ENCODE measurements around the gene ORAI3. TPM values are rescaled to one million over a fixed set of nuclear protein-coding genes. Genes with fewer than 3 reads are reported as not detected.

Gene ORAI3
- total and polyA plus RNA-seq, 2 experiments from 2014 or later = 31.6 to 36.1 TPM

DNA sequence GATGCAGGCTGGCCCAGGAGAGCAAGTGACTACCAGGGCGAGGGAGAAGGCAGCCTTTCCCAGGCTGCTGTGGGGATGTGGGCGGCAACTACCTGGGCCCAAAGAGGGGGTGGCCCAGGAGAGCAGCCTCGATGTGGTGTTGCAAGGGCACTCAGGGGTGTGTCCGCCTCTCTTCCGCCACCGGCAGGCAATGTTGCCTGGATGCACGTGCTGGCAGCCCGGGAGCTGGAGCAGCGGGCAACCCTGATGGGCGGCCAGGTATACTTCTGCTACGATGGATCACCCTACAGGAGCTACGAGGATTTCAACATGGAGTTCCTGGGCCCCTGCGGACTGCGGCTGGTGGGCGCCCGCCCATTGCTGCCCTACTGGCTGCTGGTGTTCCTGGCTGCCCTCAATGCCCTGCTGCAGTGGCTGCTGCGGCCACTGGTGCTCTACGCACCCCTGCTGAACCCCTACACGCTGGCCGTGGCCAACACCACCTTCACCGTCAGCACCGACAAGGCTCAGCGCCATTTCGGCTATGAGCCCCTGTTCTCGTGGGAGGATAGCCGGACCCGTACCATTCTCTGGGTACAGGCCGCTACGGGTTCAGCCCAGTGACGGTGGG, 38.8 kb downstream of the ORAI3 start:
- Histone ChIP-seq H3K9ac (no peak overlapping the region), H4K20me1 (ENCODE audit: insufficient read depth) (no peaks in the 10 kb centered on the region), H3K4me1 (ENCODE audit: insufficient read depth) (peaks cover 13% of the 10 kb centered on the region), H3K4me2 (ENCODE audit: unreplicated experiment) (no peak overlapping the region), H3K27me3 (replicated peaks; ENCODE audit: insufficient read depth) (no peaks in the 10 kb centered on the region), H3K9me2 (ENCODE audit: insufficient read depth) (no peaks in the 10 kb centered on the region), H3K4me3 (no peak overlapping the region), H3K9me3 (ENCODE audit: low read depth) (no peaks in the 10 kb centered on the region), H2AFZ (no peak overlapping the region), H3K36me3 (ENCODE audit: low read depth) (0 out of 2 replicates have a peak, but pooled peaks cover 3% of the 10 kb centered on the region), H3F3A (ENCODE audit: insufficient read depth) (no peaks in the 10 kb centered on the region), H3K27ac (no peak overlapping the region), H3K79me2 (ENCODE audit: insufficient read depth) (no peaks in the 10 kb centered on the region)
- TF ChIP-seq EZH2 (IDR thresholded peaks at IDR 0.05; ENCODE audit: insufficient read depth, poor library complexity, severe bottlenecking) = no peak
- no peak for TF ChIP-seq EZH2phosphoT487 (IDR thresholded peaks at IDR 0.05; ENCODE audit: insufficient read depth, low read depth)
- in situ Hi-C loops (cut with MboI) = loop anchor here (25.0 kb wide), 1 partner anchor 450 kb away; the partner anchor contains the start of genes COX6A2 and ZNF843
- DNase-seq = no peak
- WGBS, 2 experiments (ENCODE audit: low coverage in 1 of 2, low lambda C conversion rate in 2 of 2, missing lambda C conversion rate in 2 of 2) = 95 to 96% methylated on average over 30 of the region's 30 CpGs

GRCh38 chr16:30989469-30990047, 40.7 kb downstream of the ORAI3 start:
- Histone ChIP-seq H3K4me3 (no peak overlapping the region), H3K27ac (no peak overlapping the region), H2AFZ (no peak overlapping the region), H3F3A (ENCODE audit: insufficient read depth) (no peaks in the 10 kb centered on the region), H3K4me1 (ENCODE audit: insufficient read depth) (peaks cover 7% of the 10 kb centered on the region), H3K79me2 (ENCODE audit: insufficient read depth) (no peaks in the 10 kb centered on the region), H3K9me3 (ENCODE audit: low read depth) (no peaks in the 10 kb centered on the region), H3K9me2 (ENCODE audit: insufficient read depth) (no peaks in the 10 kb centered on the region), H3K4me2 (ENCODE audit: unreplicated experiment) (no peak overlapping the region), H4K20me1 (ENCODE audit: insufficient read depth) (no peaks in the 10 kb centered on the region), H3K9ac (no peak overlapping the region), H3K36me3 (ENCODE audit: low read depth) (no peaks in the 10 kb centered on the region), H3K27me3 (replicated peaks; ENCODE audit: insufficient read depth) (no peaks in the 10 kb centered on the region)
- no peak for DNase-seq
- in situ Hi-C loops (cut with MboI) = loop anchor here (25.0 kb wide), 1 partner anchor 448 kb away; the partner anchor contains the start of genes COX6A2 and ZNF843
- 71 to 72% methylated on average over 21 to 23 of the region's 23 CpGs for WGBS, 2 experiments (ENCODE audit: low coverage in 1 of 2, low lambda C conversion rate in 2 of 2, missing lambda C conversion rate in 2 of 2)
- no peak for TF ChIP-seq EZH2phosphoT487 (IDR thresholded peaks at IDR 0.05; ENCODE audit: insufficient read depth, low read depth)
- no peak for TF ChIP-seq EZH2 (IDR thresholded peaks at IDR 0.05; ENCODE audit: insufficient read depth, poor library complexity, severe bottlenecking)

DNA sequence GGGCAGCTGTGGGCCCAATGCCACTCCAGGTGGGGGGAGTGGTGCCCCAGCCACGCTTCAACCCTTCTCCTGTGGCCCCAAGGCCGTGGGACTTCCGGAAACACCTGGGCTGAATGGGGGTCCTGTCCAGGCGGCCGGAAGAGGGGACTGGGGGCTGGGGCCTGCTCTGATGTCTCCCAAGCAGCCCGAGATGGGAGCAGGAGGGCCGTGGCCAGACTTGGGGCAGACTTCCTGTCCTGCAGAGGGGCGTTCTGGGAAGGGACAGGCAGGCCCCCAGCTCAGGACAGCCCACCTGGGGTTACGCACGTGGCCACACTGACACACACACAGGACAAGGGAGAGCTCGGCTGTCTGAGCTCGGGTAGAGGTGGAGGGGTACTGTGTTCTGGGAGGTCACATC, 41.2 kb downstream of the ORAI3 start:
- no peaks in the 10 kb centered on the region for H4K20me1 ChIP-seq (ENCODE audit: insufficient read depth)
- WGBS, 2 experiments (ENCODE audit: low coverage in 1 of 2, low lambda C conversion rate in 2 of 2, missing lambda C conversion rate in 2 of 2) = 69 to 80% methylated on average over 11 to 12 of the region's 12 CpGs
- no peaks in the 10 kb centered on the region for H3K79me2 ChIP-seq (ENCODE audit: insufficient read depth)
- H3F3A ChIP-seq (ENCODE audit: insufficient read depth) = peaks cover 5% of the 10 kb centered on the region
- no peak overlapping the region for H2AFZ ChIP-seq
- no peaks in the 10 kb centered on the region for H3K36me3 ChIP-seq (ENCODE audit: low read depth)
- H3K4me2 ChIP-seq (ENCODE audit: unreplicated experiment) = no peak overlapping the region
- H3K9me2 ChIP-seq (ENCODE audit: insufficient read depth) = no peaks in the 10 kb centered on the region
- H3K27me3 ChIP-seq (replicated peaks; ENCODE audit: insufficient read depth) = no peaks in the 10 kb centered on the region
- TF ChIP-seq EZH2 (IDR thresholded peaks at IDR 0.05; ENCODE audit: insufficient read depth, poor library complexity, severe bottlenecking) (no peak), EZH2phosphoT487 (IDR thresholded peaks at IDR 0.05; ENCODE audit: insufficient read depth, low read depth) (no peak)
- no peak overlapping the region for H3K9ac ChIP-seq
- H3K9me3 ChIP-seq (ENCODE audit: low read depth) = no peaks in the 10 kb centered on the region
- no peak overlapping the region for H3K4me3 ChIP-seq
- H3K27ac ChIP-seq = no peak overlapping the region
- H3K4me1 ChIP-seq (ENCODE audit: insufficient read depth) = peaks cover 7% of the 10 kb centered on the region
- in situ Hi-C loops (cut with MboI) = loop anchor here (25.0 kb wide), 1 partner anchor 447 kb away; the partner anchor contains the start of genes COX6A2 and ZNF843
- DNase-seq = no peak

DNA sequence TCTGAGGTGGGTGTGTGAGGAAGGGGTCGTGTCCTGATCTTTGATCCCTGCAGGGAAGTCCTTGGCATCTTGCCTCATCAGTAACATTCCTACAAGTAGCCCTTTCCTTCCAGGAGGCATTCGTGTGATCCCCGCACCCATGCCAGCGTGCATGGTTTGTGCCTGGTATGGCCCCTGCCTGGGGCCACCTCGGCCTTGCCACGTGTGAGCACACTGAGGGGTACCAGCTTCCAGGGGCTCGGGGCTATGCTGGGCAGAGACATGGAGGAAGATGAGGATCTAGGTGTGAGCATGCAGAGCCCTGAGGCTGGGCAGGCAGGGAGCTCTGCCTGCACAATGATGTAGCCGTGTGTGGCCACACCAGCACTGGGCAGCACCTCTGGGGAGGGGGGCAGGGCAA, 42.2 kb downstream of the ORAI3 start:
- H3K36me3 ChIP-seq (ENCODE audit: low read depth) = no peaks in the 10 kb centered on the region
- TF ChIP-seq EZH2phosphoT487 (IDR thresholded peaks at IDR 0.05; ENCODE audit: insufficient read depth, low read depth) = no peak
- TF ChIP-seq EZH2 (IDR thresholded peaks at IDR 0.05; ENCODE audit: insufficient read depth, poor library complexity, severe bottlenecking) = no peak
- no peak overlapping the region for H3K4me2 ChIP-seq (ENCODE audit: unreplicated experiment)
- H3K79me2 ChIP-seq (ENCODE audit: insufficient read depth) = no peaks in the 10 kb centered on the region
- H4K20me1 ChIP-seq (ENCODE audit: insufficient read depth) = no peaks in the 10 kb centered on the region
- no peaks in the 10 kb centered on the region for H3K27me3 ChIP-seq (replicated peaks; ENCODE audit: insufficient read depth)
- no peaks in the 10 kb centered on the region for H3K9me2 ChIP-seq (ENCODE audit: insufficient read depth)
- H3K4me3 ChIP-seq = no peak overlapping the region
- DNase-seq = no peak
- H3K27ac ChIP-seq = no peak overlapping the region
- H2AFZ ChIP-seq = no peak overlapping the region
- no peak overlapping the region for H3K9ac ChIP-seq
- peaks cover 2% of the 10 kb centered on the region; the same call in 1 of the 2 replicates for H3K4me1 ChIP-seq (ENCODE audit: insufficient read depth)
- WGBS, 2 experiments (ENCODE audit: low coverage in 1 of 2, low lambda C conversion rate in 2 of 2, missing lambda C conversion rate in 2 of 2) = 79 to 81% methylated on average over 8 of the region's 8 CpGs
- peaks cover 7% of the 10 kb centered on the region for H3F3A ChIP-seq (ENCODE audit: insufficient read depth)
- no peaks in the 10 kb centered on the region for H3K9me3 ChIP-seq (ENCODE audit: low read depth)
- in situ Hi-C loops (cut with MboI) = loop anchor here (25.0 kb wide), 1 partner anchor 446 kb away; the partner anchor contains the start of genes COX6A2 and ZNF843

Measured in GM23248 (cell line).